ENCODE measurements around the gene CNN3. TPM values are rescaled to one million over a fixed set of nuclear protein-coding genes. Genes with fewer than 3 reads are reported as not detected.

CNN3 gene
- 695 and 882 TPM in 2 replicates for total RNA-seq

DNA sequence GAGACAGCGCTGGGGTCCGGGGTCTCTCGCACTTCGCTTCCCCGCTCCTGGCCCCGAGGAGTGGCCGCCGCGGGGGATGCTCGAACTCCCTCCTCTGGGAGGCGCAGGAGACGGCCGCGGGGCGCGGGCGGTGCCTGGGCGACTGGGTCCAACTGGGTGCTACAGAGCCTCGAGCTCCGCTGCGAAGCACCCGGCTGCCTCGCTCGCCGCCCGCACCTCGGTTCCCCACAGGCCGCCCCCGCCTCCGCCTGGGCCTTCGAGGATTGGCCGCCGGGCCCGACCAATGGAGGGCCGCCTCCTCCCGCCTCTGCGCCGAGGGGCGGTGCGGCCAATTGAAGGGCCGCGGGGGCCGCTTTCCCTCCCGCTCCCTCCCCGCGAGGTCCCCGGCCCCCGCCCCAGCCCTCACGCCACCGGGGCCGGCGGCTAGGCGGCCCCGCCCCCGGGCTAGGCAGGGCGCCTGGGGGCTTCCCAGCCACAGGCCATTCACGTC lies at the start of gene CNN3:
Gene CNN3 (minus strand): TSS at position 196 of the 490 bp plus-strand sequence. CDS start 216 bp downstream, outside the sequence.

Other genes with a start within 250 kb of the CNN3 start
- 3.6 and 4.1 TPM in 2 replicates for gene SLC44A3, start 106.8 kb downstream of the CNN3 start, total RNA-seq
- 1.5 and 2.3 TPM in 2 replicates for gene ALG14, start 145.8 kb upstream of the CNN3 start, total RNA-seq
- under 0.01 and 0.11 TPM in 2 replicates for gene TLCD4, start 190.2 kb upstream of the CNN3 start, total RNA-seq